ENCODE data around the gene TMEM91.

TMEM91 gene

GRCh38 chr19:41424335-41425173 lies 48.2 kb downstream of the TMEM91 start:
- no peak overlapping the region for H3K4me3 ChIP-seq (replicated peaks; ENCODE audit: low read depth, low read length)
- DNase-seq (ENCODE audit: low read depth): no peak
- TF ChIP-seq, protein P1, sequence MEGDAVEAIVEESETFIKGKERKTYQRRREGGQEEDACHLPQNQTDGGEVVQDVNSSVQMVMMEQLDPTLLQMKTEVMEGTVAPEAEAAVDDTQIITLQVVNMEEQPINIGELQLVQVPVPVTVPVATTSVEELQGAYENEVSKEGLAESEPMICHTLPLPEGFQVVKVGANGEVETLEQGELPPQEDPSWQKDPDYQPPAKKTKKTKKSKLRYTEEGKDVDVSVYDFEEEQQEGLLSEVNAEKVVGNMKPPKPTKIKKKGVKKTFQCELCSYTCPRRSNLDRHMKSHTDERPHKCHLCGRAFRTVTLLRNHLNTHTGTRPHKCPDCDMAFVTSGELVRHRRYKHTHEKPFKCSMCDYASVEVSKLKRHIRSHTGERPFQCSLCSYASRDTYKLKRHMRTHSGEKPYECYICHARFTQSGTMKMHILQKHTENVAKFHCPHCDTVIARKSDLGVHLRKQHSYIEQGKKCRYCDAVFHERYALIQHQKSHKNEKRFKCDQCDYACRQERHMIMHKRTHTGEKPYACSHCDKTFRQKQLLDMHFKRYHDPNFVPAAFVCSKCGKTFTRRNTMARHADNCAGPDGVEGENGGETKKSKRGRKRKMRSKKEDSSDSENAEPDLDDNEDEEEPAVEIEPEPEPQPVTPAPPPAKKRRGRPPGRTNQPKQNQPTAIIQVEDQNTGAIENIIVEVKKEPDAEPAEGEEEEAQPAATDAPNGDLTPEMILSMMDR (IDR thresholded peaks at IDR 0.05; ENCODE audit: low read length, missing control alignments): no peak

DNA sequence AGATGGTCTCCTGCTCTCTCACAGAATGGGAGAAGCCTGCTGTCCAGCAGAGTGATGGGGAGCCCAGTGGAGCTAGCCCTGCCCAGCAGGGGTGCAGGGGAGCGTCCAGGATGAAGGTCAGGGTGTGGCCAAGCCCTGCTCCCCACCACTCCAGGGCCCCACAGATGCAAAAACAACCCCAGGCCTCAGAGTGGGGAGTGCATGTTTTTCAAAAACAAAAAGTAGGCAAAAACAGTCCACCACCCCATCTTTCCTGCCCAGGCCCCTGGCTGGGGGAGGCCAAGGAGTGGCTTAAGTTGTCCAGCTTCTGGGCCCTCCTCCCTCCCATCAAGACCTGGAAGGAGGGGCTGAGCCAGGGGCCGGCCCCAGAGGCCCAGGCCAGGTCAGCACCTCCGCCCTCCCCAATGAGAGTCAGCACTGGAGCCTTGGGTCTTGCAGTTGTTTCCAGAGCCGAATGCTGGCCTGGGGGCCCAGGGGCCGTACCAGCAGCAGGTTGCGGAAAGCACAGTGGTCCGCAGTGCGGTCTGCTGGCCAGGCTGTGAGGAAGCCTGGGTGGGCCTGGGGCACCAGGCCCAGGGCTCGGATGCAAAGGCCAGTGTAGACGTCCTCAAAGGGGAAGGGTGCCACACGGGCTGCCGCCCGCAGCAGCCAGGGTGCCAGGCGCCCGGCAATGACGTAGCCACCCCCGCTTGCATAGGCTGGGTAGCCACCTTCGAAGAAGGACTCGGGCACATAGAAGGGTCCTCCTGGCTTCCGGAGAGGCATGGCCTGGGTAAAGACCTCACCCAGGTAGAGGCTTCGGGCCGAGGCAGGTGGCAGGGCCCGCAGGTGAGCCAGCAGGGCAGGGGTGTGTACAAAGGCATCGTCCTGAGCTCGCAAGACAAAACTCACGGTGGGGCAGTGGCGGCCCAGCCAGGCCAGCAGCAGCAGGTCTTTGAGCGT lies 49.1 kb downstream of the TMEM91 start:
- DNase-seq (ENCODE audit: low read depth): no peak
- TF ChIP-seq, protein P1 (IDR thresholded peaks at IDR 0.05; ENCODE audit: low read length, missing control alignments): no peak
- H3K4me3 ChIP-seq (replicated peaks; ENCODE audit: low read depth, low read length): no peak overlapping the region

- no peak for DNase-seq (ENCODE audit: low read depth)
- peak overlapping the region; percentile 55 for H3K4me3 ChIP-seq (replicated peaks; ENCODE audit: low read depth, low read length)
- TF ChIP-seq, protein P1 (IDR thresholded peaks at IDR 0.05; ENCODE audit: low read length, missing control alignments): no peak
Observed at GRCh38 chr19:41426116-41426841, 49.9 kb downstream of the TMEM91 start.

- peak within 1 kb of the TSS; percentile 55 for H3K4me3 ChIP-seq (replicated peaks; ENCODE audit: low read depth, low read length)
- TF ChIP-seq, protein P1 (IDR thresholded peaks at IDR 0.05; ENCODE audit: low read length, missing control alignments): no peak
- peak; percentile 63 for DNase-seq (ENCODE audit: low read depth)
Observed at GRCh38 chr19:41426952-41427646, 50.8 kb downstream of the TMEM91 start, which contains the start of gene B3GNT8. TSS of gene B3GNT8 (minus strand) at chr19:41427374. CDS start at chr19:41426778, 596 bp downstream.

GRCh38 chr19:41427647-41428480 lies 51.5 kb downstream of the TMEM91 start:
- TF ChIP-seq, protein P1 (IDR thresholded peaks at IDR 0.05; ENCODE audit: low read length, missing control alignments): no peak
- DNase-seq (ENCODE audit: low read depth): no peak
- H3K4me3 ChIP-seq (replicated peaks; ENCODE audit: low read depth, low read length): peak overlapping the region; percentile 55

Data from fibroblast of pulmonary artery (primary cell).